Mesodermal cell (in vitro differentiated cells): Measurements from ENCODE around the gene UVRAG.

ENCODE experiments used
- H3K27ac ChIP-seq: 2 replicates; pipeline ENCODE4 v1.7.0; 2013; ENCODE audit warnings: mild to moderate bottlenecking, low read depth, low read length, moderate library complexity; ENCODE audit not compliant: severe bottlenecking
- H3K36me3 ChIP-seq: 2 replicates; pipeline ENCODE4 v1.7.1; 2013; ENCODE audit warnings: mild to moderate bottlenecking, low read length, moderate library complexity; ENCODE audit not compliant: control insufficient read depth, insufficient read depth
- H3K4me1 ChIP-seq: one replicate; pipeline ENCODE4 v1.7.1; 2013; ENCODE audit warnings: mild to moderate bottlenecking, low read length; ENCODE audit not compliant: insufficient read depth, control insufficient read depth, poor library complexity, severe bottlenecking
- H3K4me3 ChIP-seq: 2 replicates; pipeline ENCODE4 v1.7.0; 2013; ENCODE audit warnings: low read length, control low read depth, mild to moderate bottlenecking; ENCODE audit not compliant: insufficient read depth, poor library complexity, severe bottlenecking; ENCODE audit errors: extremely low read depth
- H3K9me3 ChIP-seq: 2 replicates; pipeline ENCODE4 v1.7.1; 2013; ENCODE audit warnings: mild to moderate bottlenecking, low read length, moderate library complexity; ENCODE audit not compliant: control insufficient read depth
- WGBS, 2 experiments: methylation state at CpG; one replicate each; pipeline ENCODE4 v1.1.5; 2013; ENCODE audit warnings: missing lambda C conversion rate in 2 of 2; ENCODE audit not compliant: insufficient coverage in 2 of 2; 5-methylcytosine and 5-hydroxymethylcytosine counted together

The UVRAG gene

GRCh38 chr11:75796091-75796435 lies 18.9 kb upstream of the UVRAG start:
- Histone ChIP-seq H3K4me3 (no peak overlapping the region), H3K27ac (no peak overlapping the region), H3K36me3 (no peaks in the 10 kb centered on the region), H3K4me1 (peaks cover 8% of the 10 kb centered on the region), H3K9me3 (no peaks in the 10 kb centered on the region)
- WGBS, 2 experiments: 94 to 100% methylated on average over 2 of the region's 2 CpGs

GRCh38 chr11:75797116-75797515 lies 17.9 kb upstream of the UVRAG start:
- Histone ChIP-seq H3K4me1 (peaks cover 8% of the 10 kb centered on the region), H3K9me3 (no peaks in the 10 kb centered on the region), H3K36me3 (no peaks in the 10 kb centered on the region), H3K4me3 (no peak overlapping the region), H3K27ac (no peak overlapping the region)
- 89 to 92% methylated on average over 2 to 6 of the region's 8 CpGs for WGBS, 2 experiments

GRCh38 chr11:75797792-75798191 lies 17.2 kb upstream of the UVRAG start:
- Histone ChIP-seq H3K9me3 (no peaks in the 10 kb centered on the region), H3K27ac (no peak overlapping the region), H3K4me3 (no peak overlapping the region), H3K4me1 (peaks cover 8% of the 10 kb centered on the region), H3K36me3 (no peaks in the 10 kb centered on the region)
- 100% methylated on average over 1 of the region's 1 CpG; no CpG with 5 or more reads in 1 of the 2 experiments for WGBS, 2 experiments

GRCh38 chr11:75800136-75800675 lies 14.8 kb upstream of the UVRAG start:
- Histone ChIP-seq H3K4me3 (no peak overlapping the region), H3K4me1 (peaks cover 2% of the 10 kb centered on the region), H3K36me3 (no peaks in the 10 kb centered on the region), H3K9me3 (no peaks in the 10 kb centered on the region), H3K27ac (no peak overlapping the region)
- 92 to 96% methylated on average over 4 to 8 of the region's 8 CpGs for WGBS, 2 experiments

- H3K4me3 ChIP-seq: no peak overlapping the region
- no peak overlapping the region for H3K27ac ChIP-seq
- no peaks in the 10 kb centered on the region for H3K4me1 ChIP-seq
- 100% methylated on average over 1 to 3 of the region's 6 CpGs for WGBS, 2 experiments
- no peaks in the 10 kb centered on the region for H3K36me3 ChIP-seq
- H3K9me3 ChIP-seq: no peaks in the 10 kb centered on the region
Observed at GRCh38 chr11:75800728-75801361, 14.2 kb upstream of the UVRAG start.

- 92 to 93% methylated on average over 9 of the region's 9 CpGs for WGBS, 2 experiments
- no peaks in the 10 kb centered on the region for H3K9me3 ChIP-seq
- H3K4me1 ChIP-seq: no peaks in the 10 kb centered on the region
- no peak overlapping the region for H3K27ac ChIP-seq
- no peaks in the 10 kb centered on the region for H3K36me3 ChIP-seq
- no peak overlapping the region for H3K4me3 ChIP-seq
Observed at GRCh38 chr11:75801362-75802020, 13.5 kb upstream of the UVRAG start.

GRCh38 chr11:75802021-75802912 lies 12.7 kb upstream of the UVRAG start:
- H3K9me3 ChIP-seq: no peaks in the 10 kb centered on the region
- no peak overlapping the region for H3K4me3 ChIP-seq
- H3K36me3 ChIP-seq: no peaks in the 10 kb centered on the region
- WGBS, 2 experiments: 92 to 97% methylated on average over 12 of the region's 12 CpGs
- no peak overlapping the region for H3K27ac ChIP-seq
- H3K4me1 ChIP-seq: no peaks in the 10 kb centered on the region

- H3K27ac ChIP-seq: no peak overlapping the region
- no peaks in the 10 kb centered on the region for H3K4me1 ChIP-seq
- H3K36me3 ChIP-seq: no peaks in the 10 kb centered on the region
- H3K4me3 ChIP-seq: no peak overlapping the region
- 51 to 58% methylated on average over 5 to 9 of the region's 10 CpGs for WGBS, 2 experiments
- no peaks in the 10 kb centered on the region for H3K9me3 ChIP-seq
Observed at GRCh38 chr11:75802913-75803820, 11.8 kb upstream of the UVRAG start.

GRCh38 chr11:75809111-75809510 lies 5.9 kb upstream of the UVRAG start:
- Histone ChIP-seq H3K36me3 (no peaks in the 10 kb centered on the region), H3K9me3 (no peaks in the 10 kb centered on the region), H3K4me1 (peaks cover 14% of the 10 kb centered on the region), H3K4me3 (no peak overlapping the region), H3K27ac (no peak overlapping the region)
- WGBS, 2 experiments: 63 to 89% methylated on average over 2 of the region's 2 CpGs

- Histone ChIP-seq H3K36me3 (no peaks in the 10 kb centered on the region), H3K27ac (no peak overlapping the region), H3K9me3 (no peaks in the 10 kb centered on the region), H3K4me3 (no peak overlapping the region), H3K4me1 (peaks cover 19% of the 10 kb centered on the region)
- 92 to 100% methylated on average over 2 of the region's 2 CpGs for WGBS, 2 experiments
Observed at GRCh38 chr11:75809991-75810390, 5.0 kb upstream of the UVRAG start.
